Measurements from ENCODE around the gene MFSD2B.

DNA sequence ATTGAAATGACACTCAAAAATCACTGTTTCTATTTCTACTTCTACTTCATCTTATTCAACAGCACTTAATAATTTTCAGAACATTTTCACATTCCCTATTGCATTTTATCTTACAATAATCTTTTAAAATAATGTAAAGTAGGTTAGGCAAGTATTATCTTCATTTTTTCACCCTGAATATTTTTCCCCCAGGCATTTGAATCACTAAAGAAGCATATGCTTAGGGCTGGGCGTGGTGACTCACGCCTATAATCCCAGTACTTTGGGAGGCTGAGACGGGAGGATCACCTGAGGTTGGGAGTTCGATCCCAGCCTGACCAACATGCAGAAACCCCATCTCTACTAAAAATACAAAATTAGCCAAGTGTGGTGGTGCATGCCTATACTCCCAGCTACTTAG lies 30.6 kb downstream of the MFSD2B start:
- TF ChIP-seq, protein P1, sequence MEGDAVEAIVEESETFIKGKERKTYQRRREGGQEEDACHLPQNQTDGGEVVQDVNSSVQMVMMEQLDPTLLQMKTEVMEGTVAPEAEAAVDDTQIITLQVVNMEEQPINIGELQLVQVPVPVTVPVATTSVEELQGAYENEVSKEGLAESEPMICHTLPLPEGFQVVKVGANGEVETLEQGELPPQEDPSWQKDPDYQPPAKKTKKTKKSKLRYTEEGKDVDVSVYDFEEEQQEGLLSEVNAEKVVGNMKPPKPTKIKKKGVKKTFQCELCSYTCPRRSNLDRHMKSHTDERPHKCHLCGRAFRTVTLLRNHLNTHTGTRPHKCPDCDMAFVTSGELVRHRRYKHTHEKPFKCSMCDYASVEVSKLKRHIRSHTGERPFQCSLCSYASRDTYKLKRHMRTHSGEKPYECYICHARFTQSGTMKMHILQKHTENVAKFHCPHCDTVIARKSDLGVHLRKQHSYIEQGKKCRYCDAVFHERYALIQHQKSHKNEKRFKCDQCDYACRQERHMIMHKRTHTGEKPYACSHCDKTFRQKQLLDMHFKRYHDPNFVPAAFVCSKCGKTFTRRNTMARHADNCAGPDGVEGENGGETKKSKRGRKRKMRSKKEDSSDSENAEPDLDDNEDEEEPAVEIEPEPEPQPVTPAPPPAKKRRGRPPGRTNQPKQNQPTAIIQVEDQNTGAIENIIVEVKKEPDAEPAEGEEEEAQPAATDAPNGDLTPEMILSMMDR (IDR thresholded peaks at IDR 0.05; ENCODE audit: insufficient read depth, low read length, poor library complexity, severe bottlenecking), result no peak
- no peak for TF ChIP-seq EZH2phosphoT487 (conservative IDR thresholded peaks at IDR 0.05; ENCODE audit: low read length)

Measured in SU-DHL-6 (cell line).